Body of pancreas (tissue), 4 donors: ENCODE results near the gene TANC1. TPM values are rescaled to one million over a fixed set of nuclear protein-coding genes. Genes with fewer than 3 reads are reported as not detected.

Experiments used
- ATAC-seq: fragments of 150-250 bp; one replicate; pipeline ENCODE4 v1.9.1; 2016
- DNase-seq, 4 donors: peaks; one replicate each; pipeline ENCODE4 v3.0.0-alpha.2; 2019
- H3K27ac ChIP-seq, 4 donors: fragments of 200-600 bp; sonication (generic); 1 replicate in 3 of 4; 2 replicates in 1 of 4; pipeline versions ENCODE4 v1.5.1 to v1.6.1; 2016 to 2019; ENCODE audit warnings: mild to moderate bottlenecking in 1 of 4, mixed read lengths in 1 of 4, moderate library complexity in 1 of 4
- H3K27me3 ChIP-seq, 2 donors: fragments of 200-600 bp; sonication (generic); one replicate each; pipeline ENCODE4 v1.6.0; 2016; ENCODE audit warnings: mild to moderate bottlenecking in 1 of 2
- H3K36me3 ChIP-seq, 2 donors: fragments of 200-600 bp; sonication (generic); replicated peaks in 1 of 2; 2 replicates each; pipeline ENCODE4 v1.5.1; 2016; ENCODE audit warnings: low read depth in 2 of 2; ENCODE audit not compliant: insufficient read depth in 1 of 2
- H3K4me1 ChIP-seq: fragments of 200-600 bp; sonication (generic); one replicate; pipeline ENCODE4 v1.6.0; 2016
- H3K4me3 ChIP-seq, 2 donors: fragments of 200-600 bp; sonication (generic); 1 replicate in 1 of 2; 2 replicates in 1 of 2; pipeline ENCODE4 v1.5.1; 2016 to 2019
- H3K9me3 ChIP-seq, 3 donors: fragments of 200-600 bp; sonication (generic); 1 replicate in 2 of 3; 2 replicates in 1 of 3; pipeline ENCODE4 v1.5.1; 2016
- CTCF ChIP-seq, 7 experiments: fragments of 450-650 bp in 4 of 7; fragments of 200-600 bp in 3 of 7; sonication (generic) in 3 of 7; IDR thresholded peaks; one replicate each; pipeline ENCODE4 v1.5.1; 2016 to 2019; ENCODE audit warnings: antibody characterized with exemption in 7 of 7
- POLR2A ChIP-seq, 3 donors: fragments of 450-650 bp; IDR thresholded peaks; one replicate each; pipeline ENCODE4 v1.6.1; 2016; ENCODE audit warnings: antibody characterized with exemption in 3 of 3, mild to moderate bottlenecking in 2 of 3
- WGBS, 2 donors: methylation state at CpG; one replicate each; pipeline ENCODE4 v1.1.5; 2017; 5-methylcytosine and 5-hydroxymethylcytosine counted together
- intact Hi-C: fragments of 100-400 bp; cut with DNase I; formaldehyde crosslinking; loops from one replicate; pipeline ENCODE4 v1.15.1; 2023
- total RNA-seq, 2 donors: library from RNA; depleted of rRNA; stranded (reverse); fragments of >200 nt; gene quantifications; one replicate each; pipeline ENCODE4 v1.1.0, GENCODE V29; 2016

TANC1 gene
- total RNA-seq, 2 donors from 2014 or later = 23.1 to 23.3 TPM

DNA sequence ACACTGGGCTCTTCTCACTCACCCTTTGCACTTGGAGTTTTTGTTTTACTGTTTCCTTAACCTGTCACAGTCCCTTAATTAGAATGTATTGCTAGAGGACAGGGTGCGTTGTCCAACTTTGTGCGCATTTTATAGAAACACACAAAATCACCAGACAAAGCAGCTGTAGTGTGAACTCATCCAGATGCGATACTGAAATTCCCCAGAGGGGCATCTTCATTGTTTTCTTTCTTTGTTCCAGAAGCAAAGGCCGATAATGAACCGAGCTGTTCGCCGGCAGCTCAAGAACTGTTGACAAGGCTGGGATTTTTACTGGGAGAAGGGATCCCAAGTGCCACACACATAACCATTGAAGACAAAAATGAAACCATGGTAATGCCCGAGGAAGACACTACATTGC is 180.5 kb downstream of the TANC1 start:
- Histone ChIP-seq H3K4me3 (no peak overlapping the region), H3K27me3 (no peaks in the 10 kb centered on the region), H3K4me1 (peaks cover 71% of the 10 kb centered on the region), H3K27ac (no peak overlapping the region), H3K9me3 (no peaks in the 10 kb centered on the region), H3K36me3 (no peaks in the 10 kb centered on the region)
- 76 to 92% methylated on average over 8 of the region's 8 CpGs for WGBS, 2 donors
- TF ChIP-seq POLR2A (IDR thresholded peaks at IDR 0.05) = no peak
- no peak for TF ChIP-seq CTCF (IDR thresholded peaks at IDR 0.05)
- DNase-seq (no peak), ATAC-seq (no peak)
- intact Hi-C loops = no loop called here

DNA sequence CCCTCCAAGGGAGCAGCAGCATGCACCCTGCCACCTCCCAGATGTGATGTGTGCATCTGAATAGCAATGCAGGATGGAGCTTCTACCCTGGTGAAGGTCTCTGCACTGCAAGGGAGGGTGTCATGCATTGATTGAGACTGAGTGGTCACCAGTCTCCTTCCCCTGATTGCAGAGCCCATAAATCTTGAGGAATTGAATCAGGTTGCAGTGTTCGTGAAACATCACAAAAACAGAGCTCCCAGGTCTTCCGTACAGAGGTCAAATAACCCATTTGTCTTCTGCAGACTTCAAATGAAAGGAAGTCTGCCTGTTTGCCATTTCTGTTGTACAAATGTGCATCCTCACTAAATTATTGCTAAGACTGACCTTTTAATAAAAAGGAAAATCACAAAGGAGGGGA is 181.3 kb downstream of the TANC1 start:
- Histone ChIP-seq H3K36me3 (no peaks in the 10 kb centered on the region), H3K27me3 (no peaks in the 10 kb centered on the region), H3K4me1 (peaks cover 78% of the 10 kb centered on the region), H3K27ac (peak overlapping the region in 2 of 4 donors; percentile 65 to 71), H3K4me3 (no peak overlapping the region), H3K9me3 (no peaks in the 10 kb centered on the region)
- ATAC-seq (no peak), DNase-seq (no peak)
- WGBS, 2 donors = 53 to 77% methylated on average over 2 of the region's 2 CpGs
- TF ChIP-seq CTCF (IDR thresholded peaks at IDR 0.05) = no peak
- no peak for TF ChIP-seq POLR2A (IDR thresholded peaks at IDR 0.05)
- intact Hi-C loops = no loop called here

DNA sequence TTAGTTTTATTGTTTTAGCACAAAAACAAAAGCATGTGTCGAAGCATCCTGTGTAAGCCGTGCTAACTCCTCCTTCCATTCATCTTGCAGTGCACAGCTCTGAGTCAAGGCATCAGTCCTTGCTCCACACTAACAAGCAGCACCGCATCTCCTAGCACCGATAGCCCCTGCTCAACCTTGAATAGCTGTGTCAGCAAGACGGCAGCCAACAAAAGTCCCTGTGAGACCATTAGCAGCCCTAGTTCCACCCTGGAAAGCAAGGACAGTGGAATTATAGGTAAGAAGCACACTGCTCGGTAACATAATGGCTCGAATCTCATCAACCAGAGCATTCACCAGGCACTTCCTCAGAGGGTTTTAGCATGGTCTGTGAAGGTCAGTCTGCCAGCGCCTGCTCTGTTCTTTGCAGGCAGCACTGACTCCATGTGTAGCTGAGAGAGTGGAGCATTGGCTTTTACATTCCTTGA is 181.9 kb downstream of the TANC1 start:
- 23 to 33% methylated on average over 8 of the region's 8 CpGs for WGBS, 2 donors
- DNase-seq = peak in 1 of 4 donors; percentile 32
- no peak for ATAC-seq
- TF ChIP-seq POLR2A (IDR thresholded peaks at IDR 0.05) = no peak
- TF ChIP-seq CTCF (IDR thresholded peaks at IDR 0.05) = no peak
- Histone ChIP-seq H3K36me3 (no peaks in the 10 kb centered on the region), H3K4me3 (no peak overlapping the region), H3K27ac (peak overlapping the region in 3 of 4 donors; percentile 65 to 82 (median 71)), H3K4me1 (peaks cover 81% of the 10 kb centered on the region), H3K9me3 (no peaks in the 10 kb centered on the region), H3K27me3 (no peaks in the 10 kb centered on the region)
- intact Hi-C loops = no loop called here

GRCh38 chr2:159151198-159152127 is 183.0 kb downstream of the TANC1 start:
- ATAC-seq = peak; percentile 55
- Histone ChIP-seq H3K4me3 (no peak overlapping the region), H3K9me3 (no peaks in the 10 kb centered on the region), H3K4me1 (peaks cover 81% of the 10 kb centered on the region), H3K27me3 (no peaks in the 10 kb centered on the region), H3K36me3 (no peaks in the 10 kb centered on the region), H3K27ac (peak overlapping the region in 3 of 4 donors; percentile 65 to 82 (median 71))
- 20 to 27% methylated on average over 5 of the region's 5 CpGs for WGBS, 2 donors
- DNase-seq = peak in 2 of 4 donors; percentile 38 to 42
- intact Hi-C loops = no loop called here
- TF ChIP-seq POLR2A (IDR thresholded peaks at IDR 0.05) (no peak), CTCF (IDR thresholded peaks at IDR 0.05) (no peak)
